Pericardium fibroblast (primary cell): ENCODE measurements around the gene MOB4. TPM values are rescaled to one million over a fixed set of nuclear protein-coding genes. Genes with fewer than 3 reads are reported as not detected.

Experiments
- total RNA-seq: library from RNA; depleted of rRNA; stranded (reverse); fragments of >200 nt; gene quantifications from 2 replicates; pipeline ENCODE4 v1.2.3, GENCODE V29; 2015

The MOB4 gene
- 7.8 and 34.2 TPM in 2 replicates for total RNA-seq

DNA sequence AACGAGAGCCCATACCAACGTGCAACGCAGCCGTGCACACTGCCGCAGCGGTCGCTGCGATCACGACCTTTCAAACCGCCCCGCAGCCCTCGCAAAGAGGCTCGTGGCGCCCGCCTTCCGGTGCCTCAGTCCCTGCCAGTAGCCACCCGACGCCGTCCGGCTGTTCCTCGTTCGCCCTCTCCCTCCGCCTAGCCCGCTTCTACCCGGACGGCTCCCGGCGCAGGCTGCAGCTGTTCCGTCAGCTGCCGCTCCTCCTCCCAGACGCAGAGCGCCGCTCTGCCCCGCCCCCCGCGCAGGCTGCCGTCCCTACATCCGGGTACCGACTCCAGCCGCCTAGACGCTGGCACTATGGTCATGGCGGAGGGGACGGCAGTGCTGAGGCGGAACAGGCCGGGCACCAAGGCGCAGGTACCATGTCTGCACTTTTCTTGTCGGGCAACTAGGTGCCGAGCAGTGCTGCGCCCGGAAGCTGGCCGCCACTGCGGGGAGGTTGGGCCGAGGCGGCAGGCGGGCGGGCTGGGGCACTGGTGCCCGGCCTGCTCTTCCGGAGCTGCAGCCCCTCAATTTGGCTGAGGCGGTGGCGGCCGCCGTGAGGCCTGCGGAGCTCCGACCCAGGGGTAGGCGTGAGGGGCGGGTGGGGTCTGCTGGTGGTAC, at the start of gene MOB4:
MOB4 (plus strand) TSS at position 328 of the 654 bp plus-strand sequence; CDS start at position 349, 21 bp downstream.

DNA sequence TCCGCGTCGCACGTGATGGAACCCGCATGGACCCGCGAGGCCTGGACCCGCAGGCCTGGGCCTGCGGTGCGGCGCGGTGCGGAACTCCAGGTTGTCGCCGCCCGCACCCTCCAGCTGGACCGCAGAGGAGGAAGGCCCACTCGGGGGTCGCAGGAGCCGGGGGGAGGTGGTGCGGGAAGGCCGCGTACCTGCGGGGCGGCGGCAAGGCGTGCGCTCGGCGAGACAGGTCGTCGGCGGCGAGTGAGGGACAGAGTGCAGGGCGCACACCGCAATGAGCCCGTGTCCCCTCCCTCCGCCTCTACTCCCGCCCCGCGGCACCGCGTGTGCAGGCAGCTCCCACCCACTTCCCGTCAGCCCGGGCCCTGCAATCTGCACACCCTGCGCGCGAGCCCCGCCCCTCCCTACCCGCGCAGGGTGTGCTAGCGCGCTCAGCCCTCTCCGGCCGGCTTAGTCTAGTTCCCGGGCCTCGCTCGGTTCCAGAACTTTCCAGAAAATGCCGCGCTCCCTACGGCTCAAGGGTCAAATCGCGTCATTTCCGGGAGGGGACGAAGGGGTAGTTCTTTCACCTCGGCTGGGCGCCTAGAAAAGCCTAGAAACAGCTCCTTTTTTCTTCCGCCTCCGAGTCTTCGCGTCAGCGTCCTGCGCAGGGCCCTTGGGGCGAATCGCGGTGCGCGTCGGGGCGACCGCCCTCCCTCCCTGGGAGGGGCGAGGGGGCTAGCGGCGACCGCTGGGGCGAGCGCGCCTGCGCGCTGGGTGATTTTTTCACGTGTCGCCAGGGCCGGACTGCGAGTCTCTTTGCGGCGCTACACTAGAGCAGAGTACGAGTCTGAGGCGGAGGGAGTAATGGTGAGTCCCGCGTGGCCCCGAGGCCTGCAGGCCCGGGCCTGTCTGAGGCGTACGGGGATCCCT, 16.0 kb upstream of the MOB4 start, which contains the start of the genes HSPD1 and HSPE1:
HSPD1 (minus strand) TSS at position 247 of the 909 bp plus-strand sequence. CDS start 992 bp downstream, outside the sequence.
HSPE1 (plus strand) TSS at position 786 of the 909 bp plus-strand sequence; CDS start at position 844, 58 bp downstream.

Other genes starting within 250 kb of the MOB4 start
- gene ANKRD44, start 205.3 kb upstream of the MOB4 start, total RNA-seq: 3.1 and 7.1 TPM in 2 replicates
- 100 and 131 TPM in 2 replicates for gene SF3B1, start 81.0 kb upstream of the MOB4 start, total RNA-seq
- gene COQ10B, start 62.5 kb upstream of the MOB4 start, total RNA-seq: 23.8 and 28.1 TPM in 2 replicates
- 124 TPM in 2 replicates for gene HSPD1, start 16.2 kb upstream of the MOB4 start, total RNA-seq
- gene HSPE1, start 15.7 kb upstream of the MOB4 start, total RNA-seq: 90.8 and 92.7 TPM in 2 replicates
- gene RFTN2, start 159.5 kb downstream of the MOB4 start, total RNA-seq: 9.8 and 23.0 TPM in 2 replicates
- gene MARS2, start 189.3 kb downstream of the MOB4 start, total RNA-seq: 3.2 and 4.3 TPM in 2 replicates